HG03108 (cell line): Measurements from ENCODE around the gene TF.
"Not testable (repeated sequence)": the region's sequence is repeated elsewhere in the genome, so short reads cannot be mapped to it uniquely, and the experiment has no call there.

Source experiments
- ATAC-seq: cut with Tn5 transposase; IDR thresholded peaks from one replicate; pipeline ENCODE4 v1.9.1; 2021; ENCODE audit warnings: moderate library complexity; ENCODE audit not compliant: unreplicated experiment

TF gene

DNA sequence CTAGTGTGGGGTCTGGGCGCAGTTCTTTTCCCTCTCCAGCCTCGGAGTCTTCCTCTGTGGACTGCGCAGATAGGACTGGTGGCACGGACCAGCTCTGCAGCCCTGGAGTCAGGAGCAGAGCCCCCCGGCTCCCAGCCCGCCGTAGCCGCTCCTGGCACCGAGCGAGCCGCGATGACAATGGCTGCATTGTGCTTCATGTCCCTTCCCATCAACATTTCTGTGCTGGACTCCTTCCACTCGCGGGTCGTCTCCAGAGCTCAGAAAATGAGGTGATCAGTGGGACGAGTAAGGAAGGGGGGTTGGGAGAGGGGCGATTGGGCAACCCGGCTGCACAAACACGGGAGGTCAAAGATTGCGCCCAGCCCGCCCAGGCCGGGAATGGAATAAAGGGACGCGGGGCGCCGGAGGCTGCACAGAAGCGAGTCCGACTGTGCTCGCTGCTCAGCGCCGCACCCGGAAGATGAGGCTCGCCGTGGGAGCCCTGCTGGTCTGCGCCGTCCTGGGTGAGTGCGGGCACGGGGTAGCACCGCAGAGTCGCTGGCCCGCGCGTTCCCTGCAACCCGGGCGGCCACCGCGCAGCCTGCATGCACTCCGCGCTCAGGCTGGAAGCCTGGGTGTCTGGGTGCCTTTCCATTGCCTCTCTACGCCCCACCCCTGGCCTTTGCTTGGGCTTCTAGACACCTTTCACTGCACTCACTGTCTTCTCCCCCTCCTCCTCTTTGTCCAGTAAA is at the start of gene TF:
TF (plus strand) TSS at position 413 of the 731 bp plus-strand sequence; CDS start at position 461, 48 bp downstream.
- ATAC-seq = no peak

DNA sequence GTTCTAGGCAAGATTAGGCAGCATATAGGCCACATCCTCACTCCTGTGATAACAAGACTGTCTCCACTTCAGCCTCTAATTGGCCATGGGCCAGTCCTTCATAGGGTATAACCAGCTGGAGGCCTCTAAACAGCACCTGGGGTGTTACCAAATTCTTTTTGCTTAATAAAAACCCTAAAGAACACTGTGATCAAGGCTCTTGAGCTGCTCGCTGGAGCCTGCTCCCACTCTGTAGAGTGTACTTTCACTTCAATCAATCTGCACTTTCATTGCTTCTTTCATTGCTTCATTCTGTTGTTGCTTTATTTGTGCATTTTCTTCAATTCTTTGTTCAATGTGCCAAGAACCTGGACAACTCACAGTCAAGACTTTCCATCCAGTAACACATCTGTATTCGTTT is 48.2 kb upstream of the TF start:
- no peak for ATAC-seq

DNA sequence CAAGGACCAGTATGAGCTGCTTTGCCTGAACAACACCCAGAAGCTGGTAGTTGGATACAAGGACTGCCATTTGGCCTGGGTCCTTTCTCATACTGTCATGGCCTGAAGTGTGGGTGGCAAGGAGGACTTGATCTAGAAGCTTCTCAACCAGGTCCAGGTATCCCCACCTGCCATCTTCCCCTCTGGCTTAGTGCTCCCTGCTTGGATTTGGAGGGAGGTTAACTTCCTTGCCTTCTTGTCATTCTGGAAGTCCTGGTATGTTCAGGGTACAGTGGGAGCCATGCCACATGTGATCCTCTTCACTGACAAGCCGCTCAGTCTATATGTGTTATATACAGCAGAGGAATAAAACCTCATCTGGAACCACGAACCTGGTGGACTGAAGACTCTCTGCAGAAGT is 46.7 kb upstream of the TF start:
- ATAC-seq = no peak

DNA sequence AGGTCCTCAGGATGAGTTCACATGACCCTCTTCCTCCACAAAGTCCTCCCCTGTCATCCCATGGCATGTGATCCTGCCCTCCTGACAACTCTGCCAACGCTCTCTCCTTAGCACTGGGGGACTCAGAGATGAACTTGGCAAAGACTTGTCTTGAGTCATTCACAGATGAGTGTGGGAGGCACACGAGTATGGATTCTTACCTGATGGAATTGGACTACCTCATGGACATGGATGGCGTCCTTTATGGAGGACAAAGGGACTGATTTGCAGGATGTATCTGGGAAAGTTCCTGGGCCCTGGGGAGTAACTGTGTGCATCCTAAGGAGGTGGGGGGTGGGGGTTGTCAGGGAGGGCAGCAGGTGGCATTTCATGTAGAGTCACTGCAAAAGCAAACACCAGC is 46.3 kb upstream of the TF start:
- ATAC-seq = no peak

DNA sequence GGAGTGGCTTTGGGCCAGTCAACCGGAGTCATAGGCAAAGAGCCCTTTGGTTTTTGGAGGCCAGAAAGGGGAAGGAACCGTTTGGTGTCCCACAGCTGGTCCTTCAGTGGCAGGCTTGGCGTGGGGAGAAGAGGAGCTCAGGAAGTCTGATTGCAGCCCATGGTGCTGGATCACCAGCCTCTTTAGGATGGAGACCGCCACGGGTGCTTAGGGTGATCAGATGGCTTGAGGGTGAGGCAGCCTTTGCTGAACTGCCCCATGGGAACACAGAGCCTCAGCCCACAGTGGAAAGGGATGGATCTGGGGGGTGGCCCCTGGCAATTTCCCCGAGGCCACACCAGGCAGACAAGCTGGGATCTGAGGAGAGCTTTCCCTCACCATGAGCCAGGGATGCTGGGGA is 45.8 kb upstream of the TF start:
- ATAC-seq = no peak

DNA sequence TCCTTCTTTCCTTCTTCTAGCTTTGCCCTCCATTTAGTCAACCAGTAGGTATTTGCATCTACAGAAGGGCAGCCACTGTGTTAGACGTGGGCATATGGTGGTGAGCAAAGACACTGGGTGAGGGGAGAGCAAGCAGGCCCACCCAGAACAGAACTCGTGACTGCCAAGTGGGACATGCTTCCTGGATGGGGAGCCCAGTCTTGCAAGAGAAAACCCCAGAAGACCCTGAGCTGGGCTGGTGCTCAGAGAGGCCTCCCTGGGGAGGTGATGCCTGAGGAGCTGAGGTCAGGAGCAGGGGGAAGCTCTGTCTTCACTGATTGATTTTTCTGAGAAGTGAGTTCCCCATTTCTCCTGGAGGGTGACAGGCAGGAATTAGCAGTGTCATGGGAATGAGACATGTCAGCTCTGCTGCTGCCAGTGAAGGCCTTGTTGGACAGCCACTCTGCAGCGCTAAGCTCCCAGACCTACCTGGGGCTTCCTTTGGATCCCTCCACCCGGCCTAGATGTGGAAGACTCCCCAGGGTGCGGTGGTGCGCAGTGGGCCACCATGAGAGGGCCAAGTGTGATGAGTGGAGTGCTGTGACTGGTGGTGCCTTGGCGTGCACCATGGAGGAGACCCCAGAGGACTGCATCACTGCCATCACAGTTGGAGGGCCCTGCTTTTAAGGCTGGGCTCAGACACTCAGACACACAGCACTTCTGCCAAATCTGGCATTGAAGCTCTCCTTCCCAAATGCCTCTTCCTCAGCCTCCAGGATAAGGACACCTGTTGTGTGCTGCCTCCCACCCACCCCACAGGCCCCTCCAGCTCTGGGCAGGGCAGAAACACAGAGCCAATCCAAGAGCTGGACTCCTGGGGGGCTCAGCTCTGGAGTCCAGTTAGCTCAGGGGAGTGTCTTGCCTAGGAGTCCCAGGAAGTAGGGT is 44.5 kb upstream of the TF start:
- no peak for ATAC-seq

DNA sequence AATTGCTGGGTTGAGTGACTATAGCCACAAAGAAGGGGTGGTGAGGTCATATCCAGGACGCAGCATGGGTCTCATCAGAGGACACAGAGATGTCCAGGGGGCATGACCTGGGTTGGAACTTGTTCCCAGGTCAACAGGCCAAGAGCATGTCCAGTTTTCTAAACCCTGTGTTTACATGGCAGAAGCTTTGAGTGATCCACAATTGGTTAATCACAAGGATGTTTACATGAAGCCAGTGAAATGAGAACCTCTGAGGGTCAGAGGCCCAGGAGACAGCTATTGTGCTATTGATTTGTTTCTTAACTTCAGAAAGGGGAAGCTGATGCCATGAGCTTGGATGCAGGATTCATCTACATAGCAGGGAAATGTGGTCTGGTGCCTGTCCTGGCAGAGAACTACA is 42.3 kb upstream of the TF start:
- no peak for ATAC-seq

DNA sequence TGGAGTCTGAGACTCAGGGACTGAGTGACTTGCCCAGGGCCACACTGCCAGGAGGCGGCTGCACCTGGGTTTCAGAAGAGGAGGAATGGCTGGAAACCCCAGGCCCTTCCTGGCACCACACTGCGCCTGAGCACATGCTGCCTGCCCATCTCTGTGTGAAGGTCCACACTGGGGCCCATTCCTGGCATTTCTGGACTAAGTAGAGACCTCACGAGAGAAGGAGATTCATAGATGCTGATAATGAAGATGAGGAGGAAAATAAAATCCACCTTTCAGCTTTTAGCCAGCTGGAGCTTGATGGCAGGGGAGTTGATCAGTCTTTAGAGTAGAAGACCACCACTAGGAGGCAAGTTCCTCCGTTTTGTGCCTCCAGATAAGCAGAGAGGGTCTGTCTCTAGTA is 40.2 kb upstream of the TF start:
- no peak for ATAC-seq

DNA sequence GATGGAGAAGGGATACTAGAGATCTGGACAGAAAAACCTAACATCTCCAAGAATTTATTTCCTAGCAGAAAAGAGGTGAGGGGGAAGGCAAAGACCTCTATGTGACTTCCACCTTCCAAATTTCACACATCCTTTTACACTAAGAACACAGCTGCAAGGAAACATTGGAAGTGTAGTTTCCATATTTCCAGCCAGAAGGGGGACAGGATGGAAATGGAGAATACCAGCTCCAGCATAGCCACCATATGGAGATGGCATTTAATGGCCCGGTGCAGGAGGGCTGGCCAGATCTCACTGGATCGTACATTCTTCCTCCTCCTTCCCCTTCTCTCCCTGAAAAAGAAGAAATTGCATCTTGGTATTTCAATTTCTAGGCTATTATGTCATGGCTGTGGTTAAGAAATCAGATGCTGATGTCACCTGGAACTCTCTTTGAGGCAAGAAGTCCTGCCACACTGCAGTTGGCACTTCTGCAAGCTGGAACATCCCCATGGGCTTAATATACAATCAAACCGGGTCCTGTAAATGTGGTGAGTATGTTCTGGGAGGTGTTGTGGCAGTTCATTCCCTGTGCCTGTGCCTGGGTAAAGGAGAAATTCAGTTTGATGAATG is 36.9 kb upstream of the TF start:
- no peak for ATAC-seq

DNA sequence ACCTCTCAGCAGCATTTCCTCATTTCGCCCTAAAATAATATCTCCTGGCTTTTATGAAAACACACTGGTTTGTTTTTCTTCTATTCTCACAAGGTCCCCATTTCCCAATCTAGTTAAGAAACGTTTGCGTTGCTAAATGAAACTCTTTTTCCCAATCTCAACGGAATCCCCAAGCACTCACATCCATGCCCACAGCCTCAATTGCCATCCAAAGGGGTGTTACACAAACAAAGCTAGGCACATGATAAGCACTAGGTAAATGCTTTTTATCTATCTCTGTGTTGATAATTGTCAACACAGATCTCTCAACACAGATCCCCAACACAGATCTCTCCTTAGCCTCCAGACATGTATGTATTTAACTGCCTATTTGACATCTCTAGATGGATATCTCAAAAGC is 35.2 kb upstream of the TF start:
- ATAC-seq = no peak

DNA sequence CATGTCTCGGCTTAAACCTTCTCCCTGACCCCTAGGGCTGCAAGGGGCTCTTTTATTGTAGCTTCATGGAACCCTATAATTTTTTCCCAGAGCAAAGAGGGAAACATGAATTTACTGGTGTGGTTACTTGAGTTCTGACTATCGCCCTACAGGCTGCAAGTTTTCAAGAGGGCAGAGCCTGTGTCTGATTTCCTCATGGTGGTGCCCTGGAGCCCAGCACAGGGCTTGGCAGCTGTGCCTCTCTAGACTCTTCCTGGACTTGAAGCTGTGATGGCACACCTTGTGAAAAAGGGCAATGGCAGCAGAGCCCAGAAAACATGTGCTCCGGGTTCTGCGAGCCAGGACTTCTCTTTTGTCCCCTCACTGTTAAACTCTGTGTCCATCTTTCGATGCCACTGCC is 34.2 kb upstream of the TF start:
- ATAC-seq = no peak

DNA sequence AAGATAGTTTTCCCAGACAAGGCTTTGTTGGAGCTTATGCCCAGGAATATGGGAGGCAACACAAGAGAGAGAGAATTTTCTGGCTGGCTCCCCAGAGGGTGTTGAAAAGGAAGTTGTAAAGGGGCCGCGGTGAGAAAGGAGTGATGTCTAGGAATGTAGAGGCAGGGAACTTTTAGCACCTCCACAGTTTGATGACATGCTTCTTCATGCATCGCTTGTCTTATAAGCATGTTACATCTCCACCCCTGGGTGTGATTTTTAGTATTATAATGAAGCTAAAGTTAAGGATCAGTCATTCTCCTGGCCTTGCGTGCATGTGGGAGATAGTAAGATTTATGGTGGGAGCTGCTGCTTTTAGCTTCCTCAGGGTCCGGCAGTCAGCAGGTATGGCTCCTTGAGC is 32.8 kb upstream of the TF start:
- ATAC-seq = no peak

DNA sequence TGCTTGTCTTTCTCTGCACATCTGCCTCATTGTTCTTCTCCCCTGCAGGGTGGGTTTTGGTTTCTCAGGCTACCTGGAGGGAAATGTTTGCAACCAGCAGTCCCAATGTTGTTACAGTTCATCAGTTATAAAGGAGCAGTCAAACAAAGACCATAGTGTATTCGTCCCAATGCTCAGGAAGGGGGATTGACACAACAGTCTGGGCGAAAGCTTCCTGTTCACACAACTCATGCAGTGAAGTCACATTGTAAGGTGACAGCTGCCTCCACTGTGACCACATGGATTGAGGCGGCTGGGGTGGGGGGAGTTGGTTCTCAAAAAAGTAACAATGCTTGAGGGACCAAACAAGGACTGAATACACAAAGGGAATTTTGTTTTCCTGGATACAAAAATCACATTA is 28.8 kb upstream of the TF start:
- no peak for ATAC-seq

DNA sequence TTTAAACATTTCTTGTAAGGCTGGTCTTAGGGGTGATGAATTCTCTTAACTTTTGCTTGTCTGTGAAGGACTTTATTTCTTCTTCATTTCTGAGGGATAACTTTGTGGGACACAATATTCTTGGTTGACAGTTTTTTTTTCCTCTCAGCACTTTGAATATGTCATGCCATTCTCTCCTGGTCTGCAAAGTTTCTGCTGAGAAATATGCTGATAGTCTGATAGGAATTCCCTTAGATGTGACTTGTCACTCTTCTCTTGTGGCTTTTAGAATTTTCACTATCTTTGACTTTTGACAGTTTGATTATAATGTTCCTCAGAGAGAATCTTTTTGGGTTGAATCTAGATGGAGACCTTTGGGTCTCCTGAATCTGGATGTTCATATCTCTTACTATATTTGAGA is 23.3 kb upstream of the TF start:
- ATAC-seq = no peak

DNA sequence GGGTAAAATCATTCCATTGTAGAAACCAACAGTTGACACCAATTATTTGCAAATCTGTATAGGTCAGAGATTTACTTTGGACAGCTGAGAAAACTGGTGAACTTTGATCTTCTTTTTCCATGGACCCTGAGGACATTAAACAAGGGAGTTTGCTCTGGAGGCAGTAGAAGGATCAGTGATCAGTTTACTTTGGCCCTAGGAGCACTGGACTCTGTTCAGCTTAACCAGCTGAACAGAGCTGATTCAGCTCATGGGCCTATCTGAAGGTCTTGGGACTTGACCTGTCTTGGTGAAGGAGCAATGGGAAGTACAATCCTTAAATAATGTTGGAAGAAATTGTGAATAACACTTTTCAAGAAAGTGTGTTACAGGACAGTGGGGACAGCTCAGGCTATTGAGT is 15.2 kb upstream of the TF start:
- no peak for ATAC-seq

DNA sequence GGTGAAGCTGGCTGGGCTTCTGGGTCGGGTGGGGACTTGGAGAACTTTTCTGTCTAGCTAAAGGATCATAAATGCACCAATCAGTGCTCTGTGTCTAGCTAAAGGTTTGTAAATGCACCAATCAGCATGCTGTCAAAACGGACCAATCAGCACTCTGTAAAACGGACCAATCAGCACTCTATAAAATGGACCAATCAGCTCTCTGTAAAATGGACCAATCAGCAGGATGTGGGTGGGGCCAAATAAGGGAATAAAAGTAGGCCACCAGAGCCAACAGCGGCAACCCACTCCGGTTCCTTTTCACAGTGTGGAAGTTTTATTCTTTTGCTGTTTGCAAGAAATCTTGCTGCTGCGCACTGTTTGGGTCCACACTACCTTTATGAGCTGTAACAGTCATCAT is 14.0 kb upstream of the TF start:
- not testable (repeated sequence) for ATAC-seq

DNA sequence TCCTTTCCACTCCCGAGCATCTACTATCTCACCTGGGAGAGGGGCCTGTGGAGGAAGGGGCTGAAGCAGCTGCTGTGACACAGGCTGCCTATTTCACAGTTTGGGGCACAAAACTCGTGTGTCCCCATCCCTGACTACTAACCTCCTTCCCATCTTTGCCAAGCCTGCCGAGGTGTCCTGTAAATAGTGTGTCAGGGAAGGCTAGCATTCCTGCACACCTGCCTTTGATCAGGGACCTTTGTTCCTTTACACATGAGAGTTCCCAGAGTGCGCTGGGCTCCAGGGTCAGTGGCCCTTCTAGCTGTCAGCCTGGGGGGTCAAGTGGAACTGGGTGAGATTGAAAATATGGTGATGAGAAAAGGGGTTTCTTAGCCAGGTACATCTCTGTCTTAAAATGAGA is 13.0 kb upstream of the TF start:
- no peak for ATAC-seq

DNA sequence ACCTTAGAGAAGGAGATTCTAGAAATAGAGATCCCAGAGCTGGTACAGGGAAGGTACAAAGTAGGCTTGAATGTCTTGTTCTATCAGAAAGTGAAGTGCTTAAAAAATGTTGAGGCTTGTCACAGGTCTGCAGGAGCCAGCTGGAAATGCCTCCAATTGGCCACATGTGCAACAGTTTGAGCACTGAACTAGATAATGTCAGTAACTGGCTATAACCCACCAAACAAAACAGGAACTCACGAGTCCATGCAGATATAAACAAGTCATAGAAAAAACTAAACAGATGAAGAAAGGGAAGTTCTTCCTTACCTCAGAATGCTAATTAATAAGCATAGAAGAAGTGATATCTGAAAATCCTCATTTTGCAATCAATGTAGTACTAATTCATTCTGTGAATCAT is 11.9 kb upstream of the TF start:
- no peak for ATAC-seq

DNA sequence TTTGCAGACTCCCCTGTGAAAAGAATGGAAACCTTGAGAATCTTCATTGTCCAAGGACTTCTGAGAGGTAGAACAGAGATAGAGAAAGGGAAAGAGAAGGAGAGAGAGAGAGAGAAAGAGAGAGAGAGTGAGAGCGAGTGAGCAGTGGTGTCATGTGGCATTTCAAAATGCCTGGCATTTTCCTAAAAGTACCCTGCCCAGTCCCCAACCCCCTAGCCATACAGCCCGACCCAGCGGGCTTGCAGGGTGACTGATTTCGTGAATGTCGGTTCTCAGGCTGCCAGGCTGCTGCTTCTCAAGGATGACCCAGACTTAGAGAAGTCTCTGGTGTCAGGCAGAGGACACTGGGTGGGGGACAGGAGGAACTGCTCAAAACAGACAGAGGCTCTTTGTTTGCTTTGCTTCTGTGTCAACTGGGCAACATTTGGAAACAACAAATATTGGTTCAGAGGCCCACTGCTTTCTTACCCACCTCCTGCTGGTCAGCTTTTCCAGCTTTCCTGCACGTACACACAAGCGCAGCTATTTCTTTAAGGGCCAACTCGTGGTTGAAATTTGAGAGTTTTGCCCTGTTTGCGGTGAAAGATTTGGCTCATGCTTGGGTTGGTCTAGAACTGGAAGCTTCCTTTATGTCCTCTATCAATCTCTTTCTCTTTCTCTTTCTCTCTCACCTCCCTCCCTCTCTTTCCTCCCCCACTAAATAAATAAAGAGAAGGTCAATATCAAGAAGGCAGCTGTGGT is 3.7 kb upstream of the TF start:
- no peak for ATAC-seq

DNA sequence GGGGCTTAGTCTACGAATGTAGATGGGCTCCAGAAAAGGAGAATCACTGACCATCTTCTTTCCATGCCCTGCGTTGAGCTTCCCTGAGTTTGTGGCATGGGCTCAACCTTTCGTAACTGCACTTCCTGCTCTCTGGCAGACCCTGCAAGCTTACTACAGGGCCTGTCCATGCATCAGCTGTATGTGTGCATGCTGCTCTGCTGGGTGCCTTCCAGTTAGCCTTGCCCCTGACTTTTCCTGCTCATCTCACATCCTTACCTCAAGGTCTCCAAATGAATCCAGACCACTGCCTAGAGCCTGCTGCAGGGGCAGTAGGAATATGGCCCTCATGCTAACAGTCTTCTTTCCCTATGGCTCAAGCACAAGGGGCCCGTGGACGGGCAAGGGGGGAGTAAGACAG is 2.0 kb upstream of the TF start:
- ATAC-seq = no peak

DNA sequence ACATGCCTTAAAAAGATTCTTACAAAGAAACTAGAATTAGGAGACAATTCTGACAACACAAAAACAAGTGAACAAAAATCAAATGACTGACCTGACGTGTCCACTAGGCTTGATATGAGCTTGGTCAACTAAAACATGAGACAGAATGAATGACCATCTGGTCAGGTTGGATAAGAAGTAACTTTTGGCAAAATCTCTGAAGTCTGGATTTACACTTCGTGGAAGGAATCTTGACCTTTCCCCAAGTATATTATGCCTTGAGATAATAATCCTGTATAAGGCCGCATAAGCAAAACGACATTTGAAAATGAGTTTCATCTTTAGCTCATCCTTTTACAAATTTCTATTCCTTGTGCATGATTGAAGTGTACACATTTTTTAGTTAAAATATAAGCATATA is 1.1 kb upstream of the TF start:
- ATAC-seq = no peak
